ENCODE data around the gene MAGEH1.

Gene MAGEH1

DNA sequence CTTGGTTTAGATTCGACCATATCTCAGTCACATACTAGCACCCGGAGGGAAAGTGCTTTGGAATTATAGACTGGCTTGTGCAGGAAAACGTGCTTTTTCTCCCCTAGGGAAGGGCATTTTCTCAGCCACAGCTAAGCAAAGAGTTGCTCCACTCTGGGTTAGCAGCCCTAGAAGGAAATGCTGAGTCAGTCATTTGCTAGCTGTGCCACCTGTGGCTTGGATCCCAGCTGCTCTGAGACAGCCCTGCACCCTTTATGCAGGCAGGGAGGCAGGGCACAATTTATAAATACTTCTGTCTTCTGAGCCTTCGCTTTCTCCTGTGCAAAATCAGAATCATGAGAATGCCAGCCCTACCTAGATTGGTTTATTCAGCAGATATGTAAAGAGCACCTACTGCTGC lies 39.0 kb downstream of the MAGEH1 start:
- DNase-seq, result no peak
